ENCODE results near the gene OSBPL10.
A peak's percentile ranks its signal among the peaks of the same experiment; 100 is the strongest.

The OSBPL10 gene

GRCh38 chr3:31847760-31848159, 133.3 kb downstream of the OSBPL10 start:
- no peak for ATAC-seq

GRCh38 chr3:31841515-31841914, 139.5 kb downstream of the OSBPL10 start:
- ATAC-seq, result no peak

DNA sequence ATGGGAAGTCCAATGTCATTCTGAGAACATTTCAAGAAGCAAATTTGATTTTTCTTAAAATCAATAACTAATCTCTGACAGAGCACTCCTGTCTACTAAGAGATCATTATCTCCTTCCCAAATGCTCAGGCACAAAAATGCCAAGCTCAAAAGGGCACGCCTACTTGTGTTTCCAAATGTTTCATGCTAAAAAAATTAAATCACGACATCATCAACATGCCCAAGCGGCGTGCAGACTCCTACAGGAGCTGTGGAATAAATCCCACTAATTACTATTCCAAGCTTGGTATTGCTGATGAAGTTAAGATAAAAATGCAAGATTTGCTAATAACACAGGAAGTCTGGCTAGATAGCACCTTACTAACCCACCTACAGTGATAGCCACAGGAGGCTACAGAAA, 140.8 kb downstream of the OSBPL10 start:
- no peak for ATAC-seq

GRCh38 chr3:31839144-31839917, 141.7 kb downstream of the OSBPL10 start:
- no peak for ATAC-seq

GRCh38 chr3:31836131-31837075, 144.7 kb downstream of the OSBPL10 start:
- no peak for ATAC-seq

DNA sequence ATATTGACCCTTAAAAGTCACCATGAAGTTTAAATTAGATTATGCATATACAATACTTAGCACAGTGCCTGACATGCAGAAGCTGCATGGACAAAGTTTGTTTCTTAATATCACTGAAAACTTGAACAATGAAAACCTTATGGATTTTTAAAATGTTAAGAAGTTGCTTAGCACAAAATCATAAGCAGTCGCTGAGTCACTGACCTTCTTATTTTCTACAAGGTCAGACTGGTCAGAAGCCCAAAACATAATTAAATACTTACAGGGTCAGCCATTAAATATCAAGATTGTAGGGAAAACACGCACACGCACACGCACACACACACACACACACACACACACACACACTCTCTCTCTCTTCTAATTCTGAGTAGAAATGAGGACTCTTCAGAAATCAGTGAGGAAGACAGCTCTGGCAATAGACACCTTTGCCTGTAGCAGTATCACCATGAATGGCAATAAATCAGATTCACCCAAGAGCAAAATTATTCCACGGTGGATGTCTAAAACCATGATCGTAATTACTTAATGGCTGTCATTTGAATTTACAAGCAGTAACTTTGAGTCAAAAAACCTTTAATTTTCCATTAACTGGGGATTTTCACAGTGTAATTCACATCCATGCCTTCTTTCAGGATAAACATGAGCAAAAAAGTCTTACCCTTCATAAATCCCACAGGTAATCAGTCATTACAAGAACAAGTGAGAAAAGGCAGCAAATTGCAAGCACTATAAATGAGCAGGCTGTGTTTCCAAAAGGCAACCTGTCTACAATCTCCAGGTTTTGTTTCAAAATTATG, 147.5 kb downstream of the OSBPL10 start:
- no peak for ATAC-seq

GRCh38 chr3:31832551-31832950, 148.5 kb downstream of the OSBPL10 start:
- no peak for ATAC-seq

- ATAC-seq, result no peak
Observed at GRCh38 chr3:31831591-31831990, 149.5 kb downstream of the OSBPL10 start.

GRCh38 chr3:31829826-31830426, 151.1 kb downstream of the OSBPL10 start:
- ATAC-seq, result no peak

DNA sequence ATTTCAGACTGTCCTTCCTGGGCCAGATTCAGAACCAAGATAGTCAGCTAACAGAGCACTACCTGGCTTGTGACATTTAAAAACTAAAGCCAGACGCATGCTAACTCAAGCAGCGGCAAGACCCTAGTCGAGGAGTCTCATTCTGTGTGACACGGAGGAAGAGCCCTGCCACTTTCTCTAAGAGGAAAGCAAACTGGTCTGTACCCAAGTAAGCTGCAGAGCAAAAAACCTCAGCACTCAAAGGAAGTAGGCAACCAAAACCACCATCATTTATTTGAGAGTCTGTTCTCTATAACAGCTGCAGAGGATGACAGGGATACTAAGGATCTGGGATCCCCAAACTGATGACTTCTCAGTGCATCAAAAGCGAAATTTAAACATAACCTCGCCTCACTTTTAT, 152.1 kb downstream of the OSBPL10 start:
- no peak for ATAC-seq

- ATAC-seq, result no peak
Observed at GRCh38 chr3:31828007-31828406, 153.1 kb downstream of the OSBPL10 start.

DNA sequence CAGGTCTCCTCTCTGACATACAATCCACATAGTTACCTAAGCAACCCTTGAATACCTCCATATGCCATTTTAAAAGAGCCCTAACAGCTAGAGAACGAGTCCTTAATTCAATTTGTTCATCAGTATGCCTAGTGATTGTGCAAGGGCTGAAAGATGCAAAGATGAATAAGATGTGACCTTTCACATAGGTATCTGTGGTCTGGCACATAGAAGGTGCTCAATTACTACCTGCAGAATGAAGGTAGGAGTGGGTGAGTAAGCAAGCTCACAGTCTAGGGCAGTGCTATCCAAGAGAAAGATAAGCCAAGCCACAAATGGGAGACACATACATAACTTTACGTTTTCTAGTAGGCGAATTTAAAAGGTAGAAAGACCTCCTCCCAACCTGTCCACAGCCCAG, 157.9 kb downstream of the OSBPL10 start:
- peak in 1 of 2 donors; percentile 33 for ATAC-seq

DNA sequence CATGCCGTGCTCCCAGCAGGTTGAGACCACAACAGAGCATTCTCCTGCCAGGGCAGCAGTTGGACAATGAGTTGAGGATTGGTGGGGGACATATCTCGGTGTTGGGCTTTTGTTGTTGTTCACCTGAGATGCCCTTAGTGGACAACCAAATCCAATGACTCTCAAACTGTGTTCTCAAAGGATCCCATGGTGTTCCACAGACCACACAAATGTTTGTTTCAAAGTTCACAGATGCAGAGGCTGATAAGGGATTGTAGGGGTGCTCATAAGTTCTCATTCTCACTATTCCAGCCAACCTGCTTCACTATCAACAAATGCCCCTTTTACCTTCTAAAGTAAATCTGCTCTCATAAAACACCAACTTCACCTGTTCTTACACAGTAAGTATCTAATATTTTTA, 159.9 kb downstream of the OSBPL10 start:
- no peak for ATAC-seq

- ATAC-seq, result no peak
Observed at GRCh38 chr3:31819441-31819840, 161.6 kb downstream of the OSBPL10 start.

DNA sequence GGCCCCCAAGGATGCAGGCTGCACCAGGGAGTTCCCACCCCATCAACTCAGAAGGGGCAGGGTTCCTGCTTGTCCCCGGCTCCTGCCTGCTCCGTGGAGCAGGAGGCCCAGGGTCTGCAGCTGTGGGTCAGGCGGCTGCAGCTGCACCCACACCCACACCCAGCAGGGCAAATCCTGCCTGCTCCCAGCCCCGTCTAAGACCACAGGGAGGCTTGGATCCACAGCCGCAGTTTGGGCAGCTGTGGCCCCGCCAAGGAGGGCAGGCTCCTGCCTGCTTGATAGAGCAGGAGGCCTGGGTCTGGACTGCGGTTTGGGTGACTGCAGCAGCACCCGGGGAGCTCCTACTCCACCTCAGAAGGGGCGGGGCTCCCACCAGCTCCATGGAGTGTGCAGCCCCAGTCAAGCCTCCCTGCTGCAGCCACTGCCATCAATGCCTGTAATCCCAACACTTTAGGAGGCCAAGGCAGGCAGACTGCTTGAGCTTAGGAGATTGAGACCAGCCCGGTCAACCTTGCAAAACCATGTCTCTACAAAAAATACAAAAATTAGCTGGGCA, 163.6 kb downstream of the OSBPL10 start:
- no peak for ATAC-seq

DNA sequence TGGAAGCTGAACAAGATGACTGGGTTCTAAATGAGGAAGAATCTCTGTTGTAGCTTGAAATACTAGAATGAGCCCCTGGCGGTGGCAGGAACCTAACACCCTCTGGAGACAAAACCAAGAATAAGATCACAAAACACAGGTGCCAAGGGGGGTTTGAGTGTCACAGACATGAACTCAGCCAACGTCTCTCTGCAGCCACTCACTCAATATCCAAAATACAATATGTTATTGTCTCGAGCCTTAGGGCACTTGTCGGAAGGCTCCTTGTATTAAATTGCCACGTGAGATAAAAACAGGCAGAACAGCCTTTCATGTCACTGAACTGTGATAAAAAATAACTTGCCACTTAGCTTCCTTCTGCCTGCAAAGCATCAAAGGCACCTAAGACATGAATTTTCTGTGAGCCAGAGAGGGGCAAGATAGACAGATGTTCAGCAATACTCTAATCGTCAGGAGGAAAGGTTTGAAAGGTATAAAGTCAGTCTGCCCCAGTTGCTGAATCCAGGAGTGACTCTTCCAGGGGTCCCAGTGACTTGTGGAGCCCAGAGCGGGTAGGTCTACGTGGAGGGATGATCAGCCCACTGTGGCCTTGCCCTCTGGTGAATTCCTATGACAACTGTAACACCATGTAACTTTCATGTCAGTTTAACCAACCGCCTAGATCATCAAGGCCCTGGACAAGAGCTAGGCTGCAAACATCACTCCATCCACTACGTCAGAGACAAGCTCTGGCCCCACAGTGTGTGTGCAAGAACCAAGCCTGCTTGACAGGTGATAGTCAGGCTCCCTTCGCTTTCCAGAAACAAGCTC, 165.2 kb downstream of the OSBPL10 start:
- ATAC-seq, result no peak

DNA sequence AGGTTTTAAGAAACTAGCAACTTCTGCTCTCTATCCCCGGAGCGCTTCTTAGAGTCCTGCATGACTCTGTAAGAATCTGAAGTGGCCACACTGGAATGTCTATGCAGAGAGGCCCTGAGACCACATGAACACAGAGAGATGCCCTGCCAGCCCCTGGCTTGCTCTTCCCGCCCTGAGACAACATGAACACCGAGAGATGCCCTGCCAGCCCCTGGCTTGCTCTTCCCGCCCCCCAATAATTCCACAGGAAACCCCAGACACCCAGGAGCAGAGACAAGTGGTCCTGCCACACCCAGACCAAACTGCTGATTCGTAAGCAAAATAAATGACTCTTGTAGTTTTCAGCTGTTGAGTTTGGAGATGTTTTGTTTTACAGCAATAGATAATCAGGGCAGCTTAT, 166.1 kb downstream of the OSBPL10 start:
- no peak for ATAC-seq

GRCh38 chr3:31813686-31814085, 167.4 kb downstream of the OSBPL10 start:
- ATAC-seq, result no peak

GRCh38 chr3:31813197-31813596, 167.9 kb downstream of the OSBPL10 start:
- ATAC-seq, result no peak

- ATAC-seq, result no peak
Observed at GRCh38 chr3:31810991-31811433, 170.1 kb downstream of the OSBPL10 start.

GRCh38 chr3:31808143-31808720, 172.8 kb downstream of the OSBPL10 start:
- ATAC-seq, result no peak
